Small intestine (tissue), 7 donors: Measurements from ENCODE around the gene FAM170B. TPM values are rescaled to one million over a fixed set of nuclear protein-coding genes. Genes with fewer than 3 reads are reported as not detected.
A peak's percentile ranks its signal among the peaks of the same experiment; 100 is the strongest.

Experiments
- DNase-seq, 2 donors: peaks; one replicate each; pipeline versions ENCODE4 v3.0.0 to v3.0.0-alpha.2; 2013
- FAIRE-seq: peaks from 2 replicates; lab custom pipeline; 2012; peaks lifted over from hg19 to GRCh38; lab: Jason Lieb, UNC
- H3K27ac ChIP-seq, 3 donors: one replicate each; pipeline ENCODE4 v1.5.1; 2013; ENCODE audit warnings: low read length in 2 of 3, mild to moderate bottlenecking in 2 of 3, control low read depth in 1 of 3, inconsistent platforms in 1 of 3, low read depth in 1 of 3, moderate library complexity in 1 of 3
- H3K27me3 ChIP-seq, 3 donors: one replicate each; pipeline ENCODE4 v1.6.1; 2013; ENCODE audit warnings: low read length in 3 of 3, inconsistent platforms in 1 of 3; ENCODE audit not compliant: control insufficient read depth in 3 of 3, insufficient read depth in 3 of 3
- H3K36me3 ChIP-seq, 3 donors: one replicate each; pipeline ENCODE4 v1.6.1; 2013; ENCODE audit warnings: low read length in 3 of 3, inconsistent platforms in 1 of 3, low read depth in 1 of 3, mild to moderate bottlenecking in 1 of 3, moderate library complexity in 1 of 3; ENCODE audit not compliant: control insufficient read depth in 3 of 3, insufficient read depth in 2 of 3
- H3K4me1 ChIP-seq, 3 donors: one replicate each; pipeline ENCODE4 v1.6.1; 2013; ENCODE audit warnings: low read length in 2 of 3, inconsistent platforms in 1 of 3, low read depth in 1 of 3, mild to moderate bottlenecking in 1 of 3, moderate library complexity in 1 of 3; ENCODE audit not compliant: control insufficient read depth in 3 of 3, insufficient read depth in 2 of 3
- H3K4me3 ChIP-seq, 3 donors: one replicate each; pipeline ENCODE4 v1.5.1; 2013; ENCODE audit warnings: low read length in 3 of 3, control low read depth in 1 of 3, inconsistent platforms in 1 of 3, low read depth in 1 of 3, mild to moderate bottlenecking in 1 of 3, moderate library complexity in 1 of 3
- H3K9me3 ChIP-seq, 2 donors: one replicate each; pipeline ENCODE4 v1.6.1; 2013; ENCODE audit warnings: low read depth in 1 of 2, low read length in 1 of 2; ENCODE audit not compliant: control insufficient read depth in 2 of 2, insufficient read depth in 1 of 2
- WGBS, 3 donors: extraction: QIAGEN DNeasy Blood & Tissue Kit; methylation state at CpG; one replicate each; pipeline ENCODE4 v1.1.7; 2013; 5-methylcytosine and 5-hydroxymethylcytosine counted together
- polyA plus RNA-seq, 4 donors: library from polyadenylated mRNA; stranded (reverse) in 3 of 4; unstranded in 1 of 4; fragments of 200-250 nt in 3 of 4; fragments of 120-200 nt in 1 of 4; gene quantifications; one replicate each; pipeline versions ENCODE4 v1.2.1 to v1.2.3, GENCODE V29; 2013
- donor health status: healthy with polysubstance abuse.
- donor health status: control.
- donor health status: control.
- donor health status: Bipolar disorder and iron deficiency.
- donor health status: healthy.

The FAM170B gene
- polyA plus RNA-seq, 4 donors, result not detected

DNA sequence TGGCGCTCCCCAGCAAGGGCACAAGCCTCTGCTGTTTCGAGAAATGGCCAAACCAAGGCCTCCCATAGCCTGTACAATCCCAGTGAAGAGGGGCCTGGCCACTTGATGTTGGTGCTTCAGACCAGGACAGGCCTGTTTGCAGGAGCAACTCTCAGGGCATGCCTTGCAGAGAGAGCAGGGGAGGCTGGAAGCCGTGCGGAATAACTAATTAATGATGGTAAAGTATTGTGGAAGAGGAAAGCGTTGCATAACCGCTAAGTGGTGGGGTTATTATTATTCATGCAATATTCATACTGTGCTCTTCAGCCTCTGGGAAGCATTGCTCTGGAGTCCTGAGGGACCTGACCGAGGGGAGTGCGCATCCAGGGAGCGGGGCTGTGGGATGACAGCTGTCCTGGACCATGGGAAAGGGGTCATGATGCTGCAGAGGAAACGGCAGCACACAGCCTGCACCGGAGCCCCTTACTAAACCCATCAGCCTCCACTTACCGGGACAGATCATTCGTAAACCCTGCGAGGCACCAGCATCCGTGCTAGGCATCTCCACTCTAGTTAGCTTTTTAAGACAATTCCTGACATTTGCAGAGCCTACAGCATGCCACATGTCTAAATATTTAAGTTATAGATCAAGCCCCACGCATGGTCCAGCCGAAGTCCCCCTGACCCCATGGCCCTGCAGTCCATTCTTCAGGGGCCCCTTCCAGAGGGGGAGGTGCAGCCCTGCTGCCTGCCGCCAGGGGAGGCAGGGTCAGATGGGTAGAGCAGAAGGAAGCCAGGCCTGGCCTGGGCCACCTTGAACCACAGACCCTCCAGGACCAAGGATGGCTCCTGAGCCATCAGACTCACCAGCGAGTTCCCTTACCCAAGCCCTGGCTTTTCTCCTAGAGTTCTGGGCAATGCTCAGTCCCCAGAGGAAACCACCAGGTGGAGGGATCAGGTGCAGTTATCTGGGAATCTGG, 42.8 kb upstream of the FAM170B start:
- Histone ChIP-seq H3K4me3 (no peak overlapping the region), H3K27me3 (no peaks in the 10 kb centered on the region), H3K4me1 (peaks cover 0 to 18% (median 5%) of the 10 kb centered on the region in 3 donors), H3K36me3 (no peaks in the 10 kb centered on the region), H3K27ac (peak overlapping the region in 1 of 3 donors; percentile 91), H3K9me3 (no peaks in the 10 kb centered on the region)
- DNase-seq (no peak), FAIRE-seq (no peak)
- WGBS, 3 donors, result 88 to 94% (median 91%) methylated on average over 19 of the region's 19 CpGs

DNA sequence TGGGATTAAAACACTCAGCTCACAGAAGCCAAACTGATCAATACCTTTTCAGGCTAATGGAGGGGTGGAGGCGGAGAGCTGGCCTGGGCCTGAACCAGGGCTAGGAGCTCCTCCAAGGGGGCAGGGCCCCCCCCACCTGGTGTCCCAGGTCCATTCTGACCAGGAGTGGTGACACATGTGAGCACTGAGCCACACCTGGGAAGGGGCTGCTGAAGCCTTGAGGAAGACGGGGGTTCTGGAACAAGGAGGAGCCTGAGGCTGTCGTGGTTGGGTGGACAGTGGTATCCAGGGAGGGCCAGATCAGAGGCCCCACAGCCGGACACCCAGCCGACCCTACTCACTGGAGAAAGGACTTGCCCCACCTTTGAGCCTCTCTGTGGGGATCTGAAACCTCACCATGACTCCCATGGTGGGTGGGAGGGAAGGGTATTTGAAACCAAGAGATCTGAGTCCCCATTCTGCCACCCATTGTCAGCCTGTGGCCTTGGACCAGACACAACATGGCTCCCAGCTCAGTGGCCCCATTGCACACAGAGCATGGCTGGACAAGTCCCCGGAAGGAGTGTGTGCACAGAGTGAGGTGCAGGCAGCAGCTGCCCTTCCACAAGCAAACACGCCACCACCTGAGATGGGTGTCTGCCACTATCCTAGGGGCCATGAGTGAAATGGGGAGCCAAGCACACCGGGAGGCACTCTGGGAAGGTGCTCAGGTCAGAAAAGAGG, 41.9 kb upstream of the FAM170B start:
- Histone ChIP-seq H3K36me3 (no peaks in the 10 kb centered on the region), H3K27me3 (no peaks in the 10 kb centered on the region), H3K9me3 (no peaks in the 10 kb centered on the region), H3K27ac (no peak overlapping the region), H3K4me3 (no peak overlapping the region), H3K4me1 (peaks cover 0 to 18% (median 5%) of the 10 kb centered on the region in 3 donors)
- FAIRE-seq (no peak), DNase-seq (no peak)
- 88 to 96% (median 93%) methylated on average over 8 of the region's 8 CpGs for WGBS, 3 donors

DNA sequence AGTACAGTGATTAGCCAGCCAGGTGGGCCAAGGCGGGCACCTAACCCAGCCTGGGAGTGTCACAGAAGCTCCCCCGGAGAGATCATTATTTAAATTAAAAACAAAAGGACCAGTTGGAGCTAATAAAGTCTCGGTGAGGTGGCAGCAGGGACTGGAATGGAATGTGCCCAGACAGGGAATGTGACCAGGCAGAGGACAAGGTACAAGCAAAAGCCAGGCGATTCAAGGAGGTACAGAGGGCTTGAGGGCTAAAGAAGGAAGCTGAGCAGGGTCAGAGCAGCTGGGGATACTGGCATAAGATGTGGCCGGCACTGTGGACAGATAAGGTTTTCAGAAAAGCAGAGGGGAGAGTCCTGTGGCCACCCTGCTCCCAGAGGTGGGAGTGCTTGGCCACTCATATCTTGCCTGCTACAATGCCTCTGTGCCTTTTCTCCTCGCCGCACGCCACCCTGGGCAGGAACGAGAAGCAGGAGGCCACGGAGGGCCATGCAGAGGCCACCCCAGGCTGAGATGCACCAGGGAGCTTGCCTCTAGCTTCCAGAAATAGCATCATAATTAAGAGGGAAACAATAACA, 41.2 kb upstream of the FAM170B start:
- no peaks in the 10 kb centered on the region for H3K36me3 ChIP-seq
- peaks cover 0 to 18% (median 5%) of the 10 kb centered on the region in 3 donors for H3K4me1 ChIP-seq
- no peak overlapping the region for H3K27ac ChIP-seq
- DNase-seq (peak in 1 of 2 donors; percentile 39), FAIRE-seq (no peak)
- H3K27me3 ChIP-seq, result no peaks in the 10 kb centered on the region
- H3K9me3 ChIP-seq, result no peaks in the 10 kb centered on the region
- H3K4me3 ChIP-seq, result no peak overlapping the region
- 54 to 80% (median 62%) methylated on average over 10 of the region's 10 CpGs for WGBS, 3 donors

- H3K27me3 ChIP-seq, result no peaks in the 10 kb centered on the region
- H3K36me3 ChIP-seq, result no peaks in the 10 kb centered on the region
- H3K4me1 ChIP-seq, result peaks cover 0 to 18% (median 4%) of the 10 kb centered on the region in 3 donors
- no peak overlapping the region for H3K4me3 ChIP-seq
- no peaks in the 10 kb centered on the region for H3K9me3 ChIP-seq
- no peak for DNase-seq
- FAIRE-seq, result no peak
- WGBS, 3 donors, result 52 to 75% (median 63%) methylated on average over 15 of the region's 15 CpGs
- no peak overlapping the region for H3K27ac ChIP-seq
Observed at GRCh38 chr10:49174261-49174925, 40.6 kb upstream of the FAM170B start.

DNA sequence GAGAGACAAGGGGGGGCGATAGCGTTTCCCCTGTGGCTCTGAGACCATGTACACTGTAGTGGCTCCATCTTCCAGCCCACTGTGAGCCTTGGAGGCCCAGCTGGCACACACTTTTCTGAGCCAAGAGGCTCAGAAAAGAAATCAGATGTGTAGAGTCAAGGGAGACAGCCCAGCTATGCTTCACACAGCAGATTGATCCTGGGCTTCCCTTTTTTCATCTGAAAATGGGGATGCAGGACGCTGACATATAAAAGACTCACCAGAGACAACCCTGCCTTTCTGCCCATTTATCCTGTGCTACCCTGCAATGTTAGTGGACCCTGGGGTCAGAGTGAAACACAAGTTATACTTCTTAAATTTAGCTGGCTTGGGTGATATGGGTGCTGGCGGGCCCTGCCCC, 40.0 kb upstream of the FAM170B start:
- no peaks in the 10 kb centered on the region for H3K27me3 ChIP-seq
- H3K9me3 ChIP-seq, result no peaks in the 10 kb centered on the region
- WGBS, 3 donors, result 78 to 90% (median 86%) methylated on average over 4 of the region's 4 CpGs
- no peak overlapping the region for H3K27ac ChIP-seq
- DNase-seq (no peak), FAIRE-seq (no peak)
- no peaks in the 10 kb centered on the region for H3K36me3 ChIP-seq
- no peak overlapping the region for H3K4me3 ChIP-seq
- peaks cover 0 to 18% (median 3%) of the 10 kb centered on the region in 3 donors for H3K4me1 ChIP-seq

DNA sequence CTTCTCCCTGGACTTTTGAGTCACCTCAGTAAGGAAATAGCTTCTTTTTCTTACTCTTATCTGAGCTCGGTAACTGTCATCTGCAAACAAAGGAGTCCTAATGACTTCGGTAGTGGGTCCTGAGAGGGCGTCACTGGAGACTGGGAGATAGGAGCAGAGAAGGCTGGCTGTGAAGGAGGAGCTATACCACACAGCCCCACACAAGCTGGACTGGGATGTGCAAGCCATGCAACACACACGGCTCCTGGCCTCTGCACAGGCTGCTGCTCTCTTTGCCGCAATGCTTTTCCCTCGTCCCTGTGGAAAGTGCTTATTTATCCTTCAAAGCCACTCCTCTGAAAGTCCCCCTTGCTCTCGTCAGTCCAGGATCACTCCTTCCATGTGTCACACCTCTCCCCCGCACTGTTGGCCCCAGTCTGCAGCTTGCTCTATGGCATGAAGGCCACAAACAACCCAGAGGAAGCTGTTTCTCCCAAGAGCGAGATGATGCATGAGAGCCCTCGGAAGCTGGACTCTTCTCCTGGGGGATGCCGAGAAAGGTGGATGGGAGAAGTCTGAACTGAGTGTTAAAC, 39.5 kb upstream of the FAM170B start:
- FAIRE-seq (no peak), DNase-seq (no peak)
- Histone ChIP-seq H3K27ac (no peak overlapping the region), H3K4me3 (no peak overlapping the region), H3K27me3 (no peaks in the 10 kb centered on the region), H3K36me3 (no peaks in the 10 kb centered on the region), H3K4me1 (peaks cover 0 to 18% (median 3%) of the 10 kb centered on the region in 3 donors), H3K9me3 (no peaks in the 10 kb centered on the region)
- WGBS, 3 donors, result 72 to 85% (median 79%) methylated on average over 11 of the region's 11 CpGs

DNA sequence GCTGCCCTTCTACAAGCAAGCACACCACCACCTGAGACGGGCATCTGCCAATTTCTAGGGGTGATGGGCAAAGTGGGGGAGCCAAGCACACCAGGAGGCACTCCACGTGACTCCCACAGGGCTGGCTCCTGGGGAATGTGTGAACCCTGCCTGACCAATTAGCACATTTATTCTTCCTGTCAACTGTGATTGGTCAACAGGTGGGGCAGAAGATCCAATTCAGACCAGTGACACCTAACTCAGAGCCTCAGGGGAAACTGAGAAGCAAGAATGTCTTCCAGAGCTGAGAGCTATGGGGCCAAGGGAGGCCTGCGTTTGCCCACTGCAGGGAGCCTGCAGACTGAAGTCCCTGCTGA, 38.9 kb upstream of the FAM170B start:
- Histone ChIP-seq H3K4me3 (no peak overlapping the region), H3K36me3 (no peaks in the 10 kb centered on the region), H3K27me3 (no peaks in the 10 kb centered on the region), H3K27ac (no peak overlapping the region), H3K4me1 (peaks cover 0 to 18% (median 3%) of the 10 kb centered on the region in 3 donors), H3K9me3 (no peaks in the 10 kb centered on the region)
- 74 to 87% (median 79%) methylated on average over 3 of the region's 3 CpGs for WGBS, 3 donors
- DNase-seq (no peak), FAIRE-seq (no peak)
